ENCODE measurements around the gene ARHGEF4.

The ARHGEF4 gene

DNA sequence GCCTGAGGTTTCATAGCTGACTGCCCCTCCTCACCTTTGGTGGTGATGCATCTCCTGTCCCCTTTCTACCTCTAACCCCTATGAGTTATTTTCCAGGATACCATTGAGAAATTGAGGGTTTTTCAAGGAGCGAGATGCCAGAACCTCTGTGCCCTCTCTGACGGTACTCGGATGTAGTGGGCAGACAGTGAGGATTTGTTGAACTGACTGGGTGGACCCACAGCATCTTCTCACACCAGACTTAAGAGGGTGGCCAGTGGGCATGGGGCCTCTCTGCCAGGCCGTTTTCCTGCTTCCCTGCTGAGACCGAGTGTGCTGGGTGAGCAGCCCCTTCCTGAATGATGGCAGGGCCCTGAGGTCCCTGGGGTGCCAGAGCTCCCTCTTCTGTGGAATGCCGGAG, 46.3 kb downstream of the ARHGEF4 start:
- Histone ChIP-seq H2AFZ (ENCODE audit: low read length) (no peak overlapping the region), H3K9ac (ENCODE audit: low read length) (no peak overlapping the region), H3K9me2 (replicated peaks; ENCODE audit: insufficient read depth, low read length) (no peaks in the 10 kb centered on the region), H3F3A (ENCODE audit: insufficient read depth, low read length) (no peaks in the 10 kb centered on the region), H3K27ac (ENCODE audit: low read length) (no peak overlapping the region), H3K79me2 (ENCODE audit: low read length) (no peaks in the 10 kb centered on the region), H3K9me3 (replicated peaks; ENCODE audit: insufficient read depth, low read length) (no peaks in the 10 kb centered on the region), H4K20me1 (ENCODE audit: insufficient read depth, low read length) (no peaks in the 10 kb centered on the region), H3K36me3 (replicated peaks; ENCODE audit: insufficient read depth, low read length) (no peaks in the 10 kb centered on the region), H3K4me1 (ENCODE audit: low read length) (no peaks in the 10 kb centered on the region), H3K4me2 (ENCODE audit: low read depth, low read length) (no peak overlapping the region), H3K4me3 (ENCODE audit: low read length) (no peak overlapping the region), H3K27me3 (replicated peaks; ENCODE audit: insufficient read depth, low read length) (no peaks in the 10 kb centered on the region)
- no peak for TF ChIP-seq EZH2 (optimal IDR thresholded peaks at IDR 0.05; ENCODE audit: low read depth, low read length)
- no peak for TF ChIP-seq EZH2phosphoT487 (IDR thresholded peaks at IDR 0.05; ENCODE audit: low read length)
- TF ChIP-seq CTCF (IDR thresholded peaks at IDR 0.05; ENCODE audit: low read length): no peak
- DNase-seq: no peak

GRCh38 chr2:130883496-130883895, 46.8 kb downstream of the ARHGEF4 start:
- H3K27ac ChIP-seq (ENCODE audit: low read length): no peak overlapping the region

DNA sequence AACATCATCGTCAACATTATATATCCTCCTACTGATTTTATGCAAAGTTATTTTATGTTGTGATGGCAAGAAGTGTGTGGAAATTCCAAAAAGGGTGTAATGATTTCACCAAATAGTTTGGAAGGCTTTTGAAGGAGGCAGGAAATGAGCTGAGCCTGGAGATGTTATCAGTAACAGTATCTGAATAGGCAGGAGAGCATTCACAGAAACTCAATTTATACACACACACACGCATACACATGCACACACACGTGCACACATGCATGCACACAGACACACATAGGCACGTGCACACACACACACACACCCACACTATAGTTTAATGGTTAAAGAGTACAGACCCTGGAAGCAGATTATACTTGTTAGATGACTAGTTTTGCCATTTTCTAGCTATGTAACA, 47.3 kb downstream of the ARHGEF4 start:
- no peak for DNase-seq
- H3K27me3 ChIP-seq (replicated peaks; ENCODE audit: insufficient read depth, low read length): no peaks in the 10 kb centered on the region
- H3K9me2 ChIP-seq (replicated peaks; ENCODE audit: insufficient read depth, low read length): no peaks in the 10 kb centered on the region
- H3K27ac ChIP-seq (ENCODE audit: low read length): no peak overlapping the region
- no peak overlapping the region for H2AFZ ChIP-seq (ENCODE audit: low read length)
- H3K9me3 ChIP-seq (replicated peaks; ENCODE audit: insufficient read depth, low read length): no peaks in the 10 kb centered on the region
- no peaks in the 10 kb centered on the region for H3K36me3 ChIP-seq (replicated peaks; ENCODE audit: insufficient read depth, low read length)
- no peak overlapping the region for H3K9ac ChIP-seq (ENCODE audit: low read length)
- no peaks in the 10 kb centered on the region for H3K79me2 ChIP-seq (ENCODE audit: low read length)
- H3K4me3 ChIP-seq (ENCODE audit: low read length): no peak overlapping the region
- H3K4me1 ChIP-seq (ENCODE audit: low read length): no peaks in the 10 kb centered on the region
- TF ChIP-seq CTCF (IDR thresholded peaks at IDR 0.05; ENCODE audit: low read length) (no peak), EZH2 (optimal IDR thresholded peaks at IDR 0.05; ENCODE audit: low read depth, low read length) (no peak), EZH2phosphoT487 (IDR thresholded peaks at IDR 0.05; ENCODE audit: low read length) (no peak)
- no peak overlapping the region for H3K4me2 ChIP-seq (ENCODE audit: low read depth, low read length)
- no peaks in the 10 kb centered on the region for H3F3A ChIP-seq (ENCODE audit: insufficient read depth, low read length)
- no peaks in the 10 kb centered on the region for H4K20me1 ChIP-seq (ENCODE audit: insufficient read depth, low read length)

More at GRCh38 chr2:130883496-130883895, 46.8 kb downstream of the ARHGEF4 start:
- Histone ChIP-seq H2AFZ (ENCODE audit: low read length) (no peak overlapping the region), H3K27me3 (replicated peaks; ENCODE audit: insufficient read depth, low read length) (no peaks in the 10 kb centered on the region), H4K20me1 (ENCODE audit: insufficient read depth, low read length) (no peaks in the 10 kb centered on the region), H3K36me3 (replicated peaks; ENCODE audit: insufficient read depth, low read length) (no peaks in the 10 kb centered on the region), H3K9ac (ENCODE audit: low read length) (no peak overlapping the region), H3K9me2 (replicated peaks; ENCODE audit: insufficient read depth, low read length) (no peaks in the 10 kb centered on the region), H3K4me2 (ENCODE audit: low read depth, low read length) (no peak overlapping the region), H3K79me2 (ENCODE audit: low read length) (no peaks in the 10 kb centered on the region), H3K4me1 (ENCODE audit: low read length) (no peaks in the 10 kb centered on the region), H3K9me3 (replicated peaks; ENCODE audit: insufficient read depth, low read length) (no peaks in the 10 kb centered on the region), H3F3A (ENCODE audit: insufficient read depth, low read length) (no peaks in the 10 kb centered on the region), H3K4me3 (ENCODE audit: low read length) (no peak overlapping the region)
- no peak for TF ChIP-seq EZH2 (optimal IDR thresholded peaks at IDR 0.05; ENCODE audit: low read depth, low read length)
- no peak for TF ChIP-seq EZH2phosphoT487 (IDR thresholded peaks at IDR 0.05; ENCODE audit: low read length)
- no peak for TF ChIP-seq CTCF (IDR thresholded peaks at IDR 0.05; ENCODE audit: low read length)
- DNase-seq: no peak
